ENCODE data around the gene PRKG1.
A peak's percentile ranks its signal among the peaks of the same experiment; 100 is the strongest.
"Not testable (repeated sequence)": the region's sequence is repeated elsewhere in the genome, so short reads cannot be mapped to it uniquely, and the experiment has no call there.

PRKG1 gene

DNA sequence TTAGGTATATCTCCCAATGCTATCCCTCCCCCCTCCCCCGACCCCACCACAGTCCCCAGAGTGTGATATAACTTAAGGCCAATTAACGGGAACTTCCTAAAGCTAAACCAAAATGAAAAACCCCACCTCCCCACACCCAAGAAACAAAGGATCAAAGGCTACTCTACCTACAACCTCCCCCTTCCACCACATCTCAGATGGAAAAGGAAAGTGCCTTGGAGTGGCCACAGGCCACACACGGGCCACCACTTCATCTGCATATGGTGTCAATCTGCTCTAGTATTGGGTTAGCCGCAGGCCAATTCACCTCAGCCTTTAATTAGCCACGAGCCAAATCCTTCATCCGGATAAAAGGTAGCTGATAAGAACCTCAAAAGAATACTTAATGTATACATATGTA is 605.6 kb downstream of the PRKG1 start:
- FAIRE-seq = no peak

DNA sequence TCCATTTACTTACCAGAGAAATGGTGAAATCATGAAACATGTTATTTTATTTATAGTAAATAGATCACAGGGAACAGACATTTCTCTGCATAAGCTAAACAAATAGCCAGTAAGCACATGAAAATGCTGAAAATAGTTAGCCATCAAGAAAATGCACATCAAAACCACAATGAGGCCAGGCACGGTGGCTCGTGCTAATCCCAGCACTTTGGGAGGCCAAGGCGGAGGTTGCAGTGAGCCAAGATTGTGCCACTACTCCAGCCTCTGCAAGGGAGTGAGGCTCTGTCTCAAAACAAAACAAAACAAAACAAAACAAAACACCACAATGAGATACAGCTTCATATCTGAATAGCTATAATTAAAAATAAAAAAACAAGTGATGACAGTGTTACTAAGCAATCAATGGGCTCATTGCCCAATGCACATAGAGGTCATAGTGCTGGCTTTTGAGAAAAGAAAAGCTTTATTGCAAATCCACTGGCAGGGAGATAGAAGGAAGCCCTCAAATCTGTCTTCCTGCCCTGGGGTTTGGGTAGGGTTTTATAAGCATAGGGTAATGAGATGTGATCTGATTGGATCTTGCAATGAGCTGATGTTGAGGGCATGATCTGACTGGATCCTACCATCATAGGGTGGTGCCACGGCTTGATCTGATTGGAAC is 608.9 kb downstream of the PRKG1 start:
- no peak for FAIRE-seq

- FAIRE-seq = no peak
These were observed 611.5 kb downstream of the PRKG1 start for GRCh38 chr10:51685768-51686167.

DNA sequence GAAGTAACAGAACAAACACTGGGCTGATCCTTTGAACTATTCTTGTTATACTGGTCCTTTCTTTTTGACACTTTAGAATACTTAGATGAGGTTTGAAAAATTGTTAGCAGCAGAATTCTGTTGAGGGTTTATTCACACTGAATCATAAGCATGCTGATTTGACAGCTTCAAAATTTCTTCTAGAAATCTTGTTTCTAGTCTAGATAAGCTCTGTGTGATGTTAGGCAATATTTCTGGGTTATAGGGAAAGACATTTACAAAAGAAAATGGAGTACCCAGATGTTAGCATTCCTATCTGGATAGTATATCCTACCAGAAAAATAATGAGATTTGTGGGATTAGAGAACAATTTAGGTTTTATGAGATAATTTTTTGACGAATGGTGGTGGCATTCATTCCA is 613.0 kb downstream of the PRKG1 start:
- no peak for FAIRE-seq

DNA sequence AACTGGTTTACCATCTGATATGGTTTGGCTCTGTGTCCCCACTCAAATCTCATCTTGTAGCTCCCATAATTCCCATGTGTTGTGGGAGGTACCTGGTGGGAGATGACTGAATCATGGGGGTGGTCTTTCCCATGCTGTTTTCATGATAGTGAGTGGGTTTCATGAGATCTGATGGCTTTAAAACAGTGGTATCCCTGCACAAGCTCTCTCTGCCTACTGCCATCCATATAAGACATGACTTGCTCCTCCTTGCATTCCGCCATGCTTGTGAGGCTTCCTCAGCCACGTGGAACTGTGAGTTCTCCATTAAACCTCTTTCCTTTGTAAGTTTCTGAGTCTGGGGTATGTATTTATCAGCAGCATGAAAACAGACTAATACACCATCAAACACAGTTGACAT is 614.5 kb downstream of the PRKG1 start:
- FAIRE-seq = not testable (repeated sequence)

DNA sequence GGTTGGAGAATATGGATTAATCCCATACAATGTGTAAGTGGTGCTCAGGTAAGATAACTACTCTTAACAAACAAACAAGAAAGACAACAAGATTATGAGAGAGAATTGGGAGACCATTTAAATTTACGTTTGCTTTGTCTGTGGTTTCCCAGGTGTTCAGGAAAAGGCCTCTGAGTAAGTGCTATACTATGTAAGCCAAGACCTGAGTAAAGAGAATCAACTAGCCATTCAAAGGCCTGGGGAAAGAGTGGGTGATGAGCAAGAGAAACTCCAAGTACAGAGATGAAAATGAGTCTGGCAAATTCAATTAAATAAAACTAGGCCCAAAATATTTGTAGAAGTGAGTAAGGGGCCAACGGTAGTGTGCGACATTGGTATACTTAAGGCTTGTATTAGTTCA is 615.2 kb downstream of the PRKG1 start:
- no peak for FAIRE-seq

DNA sequence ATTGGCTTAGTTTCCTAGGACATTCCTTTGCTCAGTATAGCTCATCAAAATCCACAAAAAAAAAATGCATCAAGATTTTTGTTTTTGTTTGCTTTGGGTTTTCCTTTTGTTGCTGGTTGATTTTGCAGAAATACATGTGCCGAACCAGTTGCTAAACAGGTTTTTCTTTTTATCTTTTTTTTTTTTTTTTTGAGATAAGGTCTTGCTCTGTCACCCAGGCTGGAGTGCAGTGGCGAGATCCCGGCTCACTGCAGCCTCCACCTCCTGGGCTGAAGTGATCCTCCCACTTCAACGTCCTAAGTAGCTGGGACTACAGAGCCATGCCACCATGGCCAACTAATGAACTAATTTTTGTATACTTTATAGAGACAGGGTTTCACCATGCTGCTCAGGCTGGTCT is 616.8 kb downstream of the PRKG1 start:
- FAIRE-seq = no peak

- no peak for FAIRE-seq
These were observed 619.9 kb downstream of the PRKG1 start for GRCh38 chr10:51694086-51694768.

- no peak for FAIRE-seq
These were observed 622.0 kb downstream of the PRKG1 start for GRCh38 chr10:51696251-51696650.

- FAIRE-seq = no peak
These were observed 624.3 kb downstream of the PRKG1 start for GRCh38 chr10:51698473-51699063.

DNA sequence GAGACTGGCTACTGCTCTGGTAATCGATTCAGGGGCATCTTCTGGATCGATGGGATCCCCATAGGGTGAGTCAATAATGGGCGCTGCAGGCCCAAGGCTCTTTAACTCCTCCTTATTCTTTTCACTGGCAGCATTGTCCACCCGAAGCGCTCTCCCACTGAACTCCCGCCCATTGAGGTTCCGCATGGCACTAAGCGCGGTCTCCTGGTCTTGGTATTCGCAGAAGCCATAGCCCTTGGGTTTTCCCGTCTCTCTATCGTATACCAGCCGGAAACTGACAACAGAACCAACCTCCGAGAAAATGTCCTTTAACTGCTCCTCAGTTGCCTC is 624.8 kb downstream of the PRKG1 start:
- no peak for FAIRE-seq

- FAIRE-seq = peak; percentile 90
These were observed 625.4 kb downstream of the PRKG1 start, which contains the start of gene CSTF2T for GRCh38 chr10:51699475-51700227. CSTF2T (minus strand) TSS chr10:51699595; CDS start chr10:51699549, 46 bp downstream.

- FAIRE-seq = no peak
These were observed 626.0 kb downstream of the PRKG1 start for GRCh38 chr10:51700228-51700817.

- no peak for FAIRE-seq
These were observed 631.5 kb downstream of the PRKG1 start for GRCh38 chr10:51705774-51706173.

- no peak for FAIRE-seq
These were observed 631.9 kb downstream of the PRKG1 start for GRCh38 chr10:51706225-51706624.

- FAIRE-seq = no peak
These were observed 633.1 kb downstream of the PRKG1 start for GRCh38 chr10:51707392-51707791.

DNA sequence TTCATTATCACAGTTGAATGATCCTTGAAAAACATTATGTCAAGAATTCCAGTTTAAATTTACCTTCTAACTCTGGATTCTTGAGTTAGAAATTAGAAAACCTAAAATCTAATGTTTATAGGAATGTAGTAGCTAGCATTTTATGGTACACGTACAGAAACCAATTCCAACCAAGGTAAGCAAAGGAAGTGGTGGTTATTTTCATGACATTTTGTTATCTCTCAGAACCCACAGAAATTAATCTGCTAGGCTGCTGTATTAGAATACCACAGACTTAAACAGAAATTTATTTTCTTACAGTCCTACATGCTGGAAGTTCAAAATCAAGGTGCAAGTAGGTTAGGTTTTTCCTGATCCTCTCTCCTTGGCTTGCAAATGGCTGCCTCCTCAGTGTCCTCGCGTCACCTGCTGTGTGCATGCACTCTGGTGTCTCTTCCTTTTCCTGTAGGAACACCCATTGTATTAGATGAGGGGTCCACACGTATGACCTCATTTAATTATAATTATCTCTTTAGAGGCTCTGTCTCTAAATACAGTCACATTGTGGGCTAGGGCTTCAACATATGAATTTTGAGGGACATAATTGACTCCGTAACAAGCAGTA is 633.6 kb downstream of the PRKG1 start:
- FAIRE-seq = no peak

DNA sequence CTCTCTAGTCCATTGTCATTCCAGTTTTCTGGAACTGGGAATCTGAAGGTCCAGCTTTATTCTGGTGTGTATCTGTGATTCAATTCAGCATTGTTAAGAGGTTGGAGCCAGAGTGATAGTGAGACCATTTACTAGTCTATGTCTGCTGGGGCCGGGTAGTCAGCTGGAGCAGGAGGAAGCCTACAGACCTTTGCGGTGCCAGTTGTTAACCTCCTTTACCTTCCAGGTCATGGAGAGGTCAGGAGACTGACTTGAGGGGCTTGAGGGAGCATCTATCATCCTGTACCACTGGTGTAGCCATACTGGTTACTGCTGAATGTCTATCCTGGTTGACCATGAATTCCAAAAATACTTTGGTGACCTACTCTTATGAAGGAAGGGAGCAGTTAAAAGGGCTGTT is 634.3 kb downstream of the PRKG1 start:
- no peak for FAIRE-seq

GRCh38 chr10:51709324-51709972 is 635.2 kb downstream of the PRKG1 start:
- no peak for FAIRE-seq

GRCh38 chr10:51711519-51711891 is 637.2 kb downstream of the PRKG1 start:
- FAIRE-seq = no peak

- no peak for FAIRE-seq
These were observed 642.7 kb downstream of the PRKG1 start for GRCh38 chr10:51716981-51717380.

- no peak for FAIRE-seq
These were observed 644.6 kb downstream of the PRKG1 start for GRCh38 chr10:51718804-51719291.
